ENCODE data around the gene RABIF.

RABIF gene

GRCh38 chr1:202857136-202857610 is 31.8 kb downstream of the RABIF start:
- TF ChIP-seq CTCF (IDR thresholded peaks at IDR 0.05; ENCODE audit: low read depth, low read length) (no peak), POLR2A (IDR thresholded peaks at IDR 0.05; ENCODE audit: extremely low read depth, insufficient read length) (no peak)
- DNase-seq (ENCODE audit: low read depth), result no peak
- no peak overlapping the region for H3K4me3 ChIP-seq (ENCODE audit: low read depth, low read length)

- TF ChIP-seq CTCF (IDR thresholded peaks at IDR 0.05; ENCODE audit: low read depth, low read length) (no peak), MAX (IDR thresholded peaks at IDR 0.05; ENCODE audit: low read depth, low read length) (no peak), MYC (IDR thresholded peaks at IDR 0.05; ENCODE audit: low read depth, low read length) (no peak), POLR2A (IDR thresholded peaks at IDR 0.05; ENCODE audit: extremely low read depth, insufficient read length) (no peak)
- DNase-seq (ENCODE audit: low read depth), result no peak
- H3K4me3 ChIP-seq (ENCODE audit: low read depth, low read length), result no peak overlapping the region
Measured at GRCh38 chr1:202856014-202856413, 32.9 kb downstream of the RABIF start.

GRCh38 chr1:202854787-202855186 is 34.2 kb downstream of the RABIF start:
- DNase-seq (ENCODE audit: low read depth), result no peak
- no peak overlapping the region for H3K4me3 ChIP-seq (ENCODE audit: low read depth, low read length)
- TF ChIP-seq POLR2A (IDR thresholded peaks at IDR 0.05; ENCODE audit: extremely low read depth, insufficient read length) (no peak), CTCF (IDR thresholded peaks at IDR 0.05; ENCODE audit: low read depth, low read length) (no peak), MAX (IDR thresholded peaks at IDR 0.05; ENCODE audit: low read depth, low read length) (no peak), MYC (IDR thresholded peaks at IDR 0.05; ENCODE audit: low read depth, low read length) (no peak)

GRCh38 chr1:202852163-202852904 is 36.6 kb downstream of the RABIF start:
- TF ChIP-seq CTCF (IDR thresholded peaks at IDR 0.05; ENCODE audit: low read depth, low read length), result peak; percentile 71
- TF ChIP-seq POLR2A (IDR thresholded peaks at IDR 0.05; ENCODE audit: extremely low read depth, insufficient read length), result no peak
- TF ChIP-seq MYC (IDR thresholded peaks at IDR 0.05; ENCODE audit: low read depth, low read length), result no peak
- no peak for TF ChIP-seq MAX (IDR thresholded peaks at IDR 0.05; ENCODE audit: low read depth, low read length)
- peak; percentile 80 for DNase-seq (ENCODE audit: low read depth)
- no peak overlapping the region for H3K4me3 ChIP-seq (ENCODE audit: low read depth, low read length)

- H3K4me3 ChIP-seq (ENCODE audit: low read depth, low read length), result no peak overlapping the region
- no peak for DNase-seq (ENCODE audit: low read depth)
- TF ChIP-seq MYC (IDR thresholded peaks at IDR 0.05; ENCODE audit: low read depth, low read length) (no peak), POLR2A (IDR thresholded peaks at IDR 0.05; ENCODE audit: extremely low read depth, insufficient read length) (no peak)
Measured at GRCh38 chr1:202850593-202851362, 38.2 kb downstream of the RABIF start.

- no peak overlapping the region for H3K4me3 ChIP-seq (ENCODE audit: low read depth, low read length)
- TF ChIP-seq MAX (IDR thresholded peaks at IDR 0.05; ENCODE audit: low read depth, low read length) (no peak), CTCF (IDR thresholded peaks at IDR 0.05; ENCODE audit: low read depth, low read length) (no peak), MYC (IDR thresholded peaks at IDR 0.05; ENCODE audit: low read depth, low read length) (no peak), POLR2A (IDR thresholded peaks at IDR 0.05; ENCODE audit: extremely low read depth, insufficient read length) (no peak)
- DNase-seq (ENCODE audit: low read depth), result no peak
Measured at GRCh38 chr1:202848191-202848542, 40.8 kb downstream of the RABIF start.

All from NB4 (cell line).